Muscle layer of duodenum (tissue), 2 donors: ENCODE measurements around the gene ZMYND11.

Experiments
- H3K27ac ChIP-seq: one replicate; pipeline ENCODE4 v1.7.0; 2013; ENCODE audit warnings: mild to moderate bottlenecking, low read length
- H3K27me3 ChIP-seq: one replicate; pipeline ENCODE4 v1.7.0; 2013; ENCODE audit warnings: low read depth, mild to moderate bottlenecking, control low read depth, low read length
- H3K36me3 ChIP-seq, 2 donors: one replicate each; pipeline ENCODE4 v1.7.0; 2013; ENCODE audit warnings: low read length in 2 of 2, control low read depth in 1 of 2, mild to moderate bottlenecking in 1 of 2; ENCODE audit not compliant: insufficient read depth in 2 of 2, control insufficient read depth in 1 of 2
- H3K4me1 ChIP-seq, 2 donors: one replicate each; pipeline ENCODE4 v1.7.0; 2013; ENCODE audit warnings: low read length in 2 of 2, mild to moderate bottlenecking in 2 of 2, control low read depth in 1 of 2, moderate library complexity in 1 of 2; ENCODE audit not compliant: insufficient read depth in 2 of 2, control insufficient read depth in 1 of 2
- H3K4me3 ChIP-seq, 2 donors: one replicate each; pipeline ENCODE4 v1.7.0; 2013; ENCODE audit warnings: low read length in 2 of 2, low read depth in 1 of 2, mild to moderate bottlenecking in 1 of 2
- H3K9me3 ChIP-seq, 2 donors: one replicate each; pipeline ENCODE4 v1.7.0; 2013; ENCODE audit warnings: low read length in 2 of 2, control low read depth in 1 of 2, mild to moderate bottlenecking in 1 of 2; ENCODE audit not compliant: control insufficient read depth in 1 of 2
- donor health status: healthy.

The ZMYND11 gene

DNA sequence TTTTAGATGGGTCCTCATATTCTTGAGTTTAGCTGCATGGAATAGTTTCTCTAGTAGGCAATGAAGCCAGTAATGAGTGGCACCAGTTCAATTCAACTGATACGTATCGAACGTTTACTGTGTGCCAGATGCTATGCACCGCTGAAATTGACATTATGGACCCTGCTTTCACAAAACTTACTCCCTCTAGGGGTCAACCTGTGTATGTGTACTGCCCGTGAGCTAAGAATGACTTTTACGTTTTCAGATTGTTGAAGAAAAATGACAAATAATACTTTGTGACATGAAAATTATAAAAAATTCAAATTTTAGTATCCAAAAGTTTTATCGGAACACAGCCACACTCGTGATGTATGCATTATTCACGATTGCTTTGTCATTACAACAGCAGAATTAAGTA lies 95.5 kb downstream of the ZMYND11 start:
- Histone ChIP-seq H3K27ac (no peak overlapping the region), H3K36me3 (no peaks in the 10 kb centered on the region), H3K9me3 (no peaks in the 10 kb centered on the region), H3K27me3 (no peaks in the 10 kb centered on the region), H3K4me3 (no peak overlapping the region), H3K4me1 (peaks cover 0 to 4% of the 10 kb centered on the region in 2 donors)

DNA sequence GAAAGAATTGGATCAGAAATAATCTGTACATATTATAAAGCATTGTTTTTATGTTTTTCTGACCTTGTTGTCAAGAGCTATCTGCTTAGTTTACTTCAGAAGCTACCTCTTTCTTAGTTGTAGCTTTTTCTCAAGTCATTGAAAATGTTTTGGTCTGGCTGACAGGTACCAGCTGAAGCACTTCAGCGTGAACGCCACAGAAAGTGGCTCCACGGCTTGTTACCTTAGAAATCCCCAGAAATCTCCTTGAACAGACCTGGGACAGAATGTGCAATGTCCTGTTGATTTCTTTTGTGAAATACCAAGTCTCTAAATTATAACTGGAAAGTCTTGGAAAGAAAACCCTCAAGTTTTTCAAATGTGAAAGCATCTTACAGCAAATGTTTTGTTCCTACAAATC lies 96.8 kb downstream of the ZMYND11 start:
- H3K4me1 ChIP-seq, result peaks cover 0 to 4% of the 10 kb centered on the region in 2 donors
- no peak overlapping the region for H3K27ac ChIP-seq
- no peaks in the 10 kb centered on the region for H3K36me3 ChIP-seq
- no peak overlapping the region for H3K4me3 ChIP-seq
- H3K9me3 ChIP-seq, result no peaks in the 10 kb centered on the region
- no peaks in the 10 kb centered on the region for H3K27me3 ChIP-seq

DNA sequence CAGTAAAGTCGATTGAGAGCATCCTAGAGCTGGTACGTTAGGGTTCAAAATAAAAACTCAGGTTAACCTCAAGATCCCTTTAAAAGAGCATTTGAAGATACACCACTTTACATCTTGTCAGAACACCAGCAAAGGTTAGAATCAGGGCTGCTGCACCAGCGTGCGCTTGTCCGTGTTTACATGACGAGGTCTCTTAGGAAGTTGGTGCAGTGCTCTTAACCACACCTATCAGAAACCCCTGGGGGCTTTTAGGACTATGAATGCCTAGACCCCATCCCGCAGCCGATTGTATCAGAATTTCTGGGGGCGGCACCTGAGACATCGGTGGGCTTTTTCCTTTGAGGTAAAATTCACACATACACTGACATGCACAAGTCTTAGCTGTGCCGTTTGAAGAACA lies 97.6 kb downstream of the ZMYND11 start:
- peaks cover 0 to 4% of the 10 kb centered on the region in 2 donors for H3K4me1 ChIP-seq
- peaks cover 0 to 7% of the 10 kb centered on the region in 2 donors for H3K36me3 ChIP-seq
- H3K9me3 ChIP-seq, result no peaks in the 10 kb centered on the region
- no peak overlapping the region for H3K4me3 ChIP-seq
- no peak overlapping the region for H3K27ac ChIP-seq
- H3K27me3 ChIP-seq, result no peaks in the 10 kb centered on the region

GRCh38 chr10:234708-235406 lies 99.6 kb downstream of the ZMYND11 start:
- peaks cover 6 to 9% of the 10 kb centered on the region in 2 donors for H3K36me3 ChIP-seq
- peaks cover 0 to 4% of the 10 kb centered on the region in 2 donors for H3K4me1 ChIP-seq
- no peaks in the 10 kb centered on the region for H3K27me3 ChIP-seq
- no peak overlapping the region for H3K4me3 ChIP-seq
- H3K27ac ChIP-seq, result no peak overlapping the region
- H3K9me3 ChIP-seq, result no peaks in the 10 kb centered on the region

DNA sequence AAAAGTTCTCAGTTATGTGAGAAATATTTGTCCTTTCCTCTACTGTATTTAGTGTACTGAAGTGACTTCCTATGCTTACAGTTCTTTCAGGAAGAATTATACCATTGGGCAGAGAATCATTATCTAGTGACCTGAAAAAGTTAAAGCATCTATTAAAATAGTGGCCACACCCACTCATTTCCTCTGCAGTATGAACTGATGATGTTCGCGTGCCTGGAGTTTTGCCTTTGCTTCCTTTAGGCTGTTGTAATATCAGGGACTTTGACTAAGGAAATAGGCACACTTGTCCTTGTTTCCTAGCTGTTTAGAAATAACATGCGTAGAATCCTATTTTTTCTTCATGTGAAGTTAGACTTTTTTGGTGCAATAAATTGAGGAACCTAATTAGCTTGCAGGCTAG lies 100.7 kb downstream of the ZMYND11 start:
- H3K4me1 ChIP-seq, result peaks cover 0 to 4% of the 10 kb centered on the region in 2 donors
- H3K9me3 ChIP-seq, result no peaks in the 10 kb centered on the region
- no peak overlapping the region for H3K27ac ChIP-seq
- H3K36me3 ChIP-seq, result peaks cover 6 to 12% of the 10 kb centered on the region in 2 donors
- no peaks in the 10 kb centered on the region for H3K27me3 ChIP-seq
- no peak overlapping the region for H3K4me3 ChIP-seq

DNA sequence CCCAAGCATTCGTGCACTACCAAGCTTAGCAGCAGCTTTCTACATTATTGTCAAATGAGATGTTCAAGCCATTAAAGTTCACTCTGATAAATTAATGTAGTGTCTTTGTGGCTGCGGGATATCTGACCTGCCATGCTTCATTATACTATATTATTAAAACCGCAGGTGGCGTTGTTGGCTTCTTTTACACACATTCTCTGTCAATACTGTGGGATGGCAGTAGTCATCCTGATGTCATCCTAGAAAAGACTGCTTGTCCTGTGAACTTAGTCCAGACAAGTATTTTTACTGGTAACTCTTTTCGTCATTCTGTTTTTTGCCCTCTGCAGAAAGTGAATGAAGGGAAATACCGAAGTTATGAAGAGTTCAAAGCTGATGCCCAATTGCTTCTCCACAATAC lies 103.9 kb downstream of the ZMYND11 start:
- Histone ChIP-seq H3K27ac (no peak overlapping the region), H3K27me3 (no peaks in the 10 kb centered on the region), H3K4me1 (peaks cover 0 to 8% of the 10 kb centered on the region in 2 donors), H3K9me3 (no peaks in the 10 kb centered on the region), H3K36me3 (peaks cover 16 to 19% of the 10 kb centered on the region in 2 donors), H3K4me3 (no peak overlapping the region)

DNA sequence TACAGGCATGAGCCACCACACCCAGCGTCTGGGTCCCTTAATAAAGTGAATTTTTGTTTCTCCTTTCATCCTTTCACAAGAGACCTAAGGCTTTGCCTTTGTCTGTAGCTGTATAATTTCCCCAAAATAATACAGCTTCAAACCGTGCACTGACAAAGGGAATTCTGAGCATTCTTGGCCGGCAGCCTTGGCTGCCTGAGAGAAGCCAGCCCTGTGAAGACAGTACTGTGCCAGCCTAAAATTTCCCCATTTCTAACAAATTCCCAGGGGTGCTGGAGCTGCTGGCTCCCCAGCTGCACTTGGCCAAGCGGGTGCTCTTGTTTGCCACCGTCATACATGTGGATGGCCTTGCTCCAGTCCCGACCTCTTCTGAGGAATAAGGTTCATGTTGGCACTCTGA lies 106.2 kb downstream of the ZMYND11 start:
- H3K36me3 ChIP-seq, result peaks cover 24 to 30% of the 10 kb centered on the region in 2 donors
- H3K9me3 ChIP-seq, result no peaks in the 10 kb centered on the region
- H3K27ac ChIP-seq, result no peak overlapping the region
- no peaks in the 10 kb centered on the region for H3K27me3 ChIP-seq
- no peak overlapping the region for H3K4me3 ChIP-seq
- H3K4me1 ChIP-seq, result peaks cover 0 to 4% of the 10 kb centered on the region in 2 donors

- Histone ChIP-seq H3K27ac (no peak overlapping the region), H3K9me3 (no peaks in the 10 kb centered on the region), H3K36me3 (peaks cover 31 to 36% of the 10 kb centered on the region in 2 donors), H3K4me3 (no peak overlapping the region), H3K4me1 (peaks cover 0 to 4% of the 10 kb centered on the region in 2 donors), H3K27me3 (no peaks in the 10 kb centered on the region)
Observed at GRCh38 chr10:241966-242643, 106.8 kb downstream of the ZMYND11 start.

- Histone ChIP-seq H3K9me3 (no peaks in the 10 kb centered on the region), H3K27me3 (no peaks in the 10 kb centered on the region), H3K36me3 (peaks cover 43 to 48% of the 10 kb centered on the region in 2 donors), H3K27ac (no peak overlapping the region), H3K4me3 (no peak overlapping the region), H3K4me1 (peaks cover 0 to 4% of the 10 kb centered on the region in 2 donors)
Observed at GRCh38 chr10:244227-244626, 109.0 kb downstream of the ZMYND11 start.

GRCh38 chr10:246431-246830 lies 111.2 kb downstream of the ZMYND11 start:
- Histone ChIP-seq H3K4me1 (peaks cover 0 to 3% of the 10 kb centered on the region in 2 donors), H3K27ac (no peak overlapping the region), H3K36me3 (peaks cover 61 to 64% of the 10 kb centered on the region in 2 donors), H3K9me3 (no peaks in the 10 kb centered on the region), H3K27me3 (no peaks in the 10 kb centered on the region), H3K4me3 (no peak overlapping the region)

GRCh38 chr10:247480-247879 lies 112.2 kb downstream of the ZMYND11 start:
- Histone ChIP-seq H3K4me3 (no peak overlapping the region), H3K27ac (no peak overlapping the region), H3K36me3 (peaks cover 63 to 67% of the 10 kb centered on the region in 2 donors), H3K4me1 (no peaks in the 10 kb centered on the region), H3K27me3 (no peaks in the 10 kb centered on the region), H3K9me3 (no peaks in the 10 kb centered on the region)
